GM12875 (cell line): ENCODE results near the gene ARMH4.

Experiments used
- H3K4me3 ChIP-seq: one replicate; pipeline ENCODE4 v1.5.1; 2011; ENCODE audit warnings: low read depth, low read length, control low read depth
- TF ChIP-seq, protein P1 (sequence below): IDR thresholded peaks from 2 replicates; pipeline ENCODE4 v1.5.1; 2011; ENCODE audit warnings: low read depth, mild to moderate bottlenecking, control low read depth, inconsistent platforms, low read length, moderate library complexity, borderline replicate concordance; ENCODE audit not compliant: insufficient read depth

Gene ARMH4

DNA sequence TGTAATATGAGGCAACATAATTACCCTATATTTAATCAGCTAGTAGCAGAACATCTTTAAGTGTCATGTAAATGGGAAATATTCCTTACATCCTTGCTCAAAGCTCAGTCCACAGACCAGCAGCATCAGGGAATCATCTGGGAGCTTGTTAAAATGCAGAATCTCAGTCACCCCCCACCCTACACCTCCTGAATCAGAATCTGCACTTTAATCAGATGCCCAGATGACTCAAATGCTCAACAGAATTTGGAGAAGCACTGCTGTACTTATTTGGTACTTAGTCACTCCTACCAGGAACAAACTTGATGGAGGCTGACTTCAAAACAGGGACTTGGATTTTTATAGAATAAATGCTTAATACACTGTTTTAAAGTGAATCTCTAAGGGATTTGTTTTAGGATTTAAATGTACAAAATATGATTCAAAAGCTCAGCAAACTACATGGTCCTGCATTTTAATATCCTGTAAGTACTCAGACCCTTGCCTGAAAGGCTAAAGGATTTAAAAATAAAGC is 96.5 kb downstream of the ARMH4 start:
- H3K4me3 ChIP-seq, result no peak overlapping the region
- TF ChIP-seq, protein P1, sequence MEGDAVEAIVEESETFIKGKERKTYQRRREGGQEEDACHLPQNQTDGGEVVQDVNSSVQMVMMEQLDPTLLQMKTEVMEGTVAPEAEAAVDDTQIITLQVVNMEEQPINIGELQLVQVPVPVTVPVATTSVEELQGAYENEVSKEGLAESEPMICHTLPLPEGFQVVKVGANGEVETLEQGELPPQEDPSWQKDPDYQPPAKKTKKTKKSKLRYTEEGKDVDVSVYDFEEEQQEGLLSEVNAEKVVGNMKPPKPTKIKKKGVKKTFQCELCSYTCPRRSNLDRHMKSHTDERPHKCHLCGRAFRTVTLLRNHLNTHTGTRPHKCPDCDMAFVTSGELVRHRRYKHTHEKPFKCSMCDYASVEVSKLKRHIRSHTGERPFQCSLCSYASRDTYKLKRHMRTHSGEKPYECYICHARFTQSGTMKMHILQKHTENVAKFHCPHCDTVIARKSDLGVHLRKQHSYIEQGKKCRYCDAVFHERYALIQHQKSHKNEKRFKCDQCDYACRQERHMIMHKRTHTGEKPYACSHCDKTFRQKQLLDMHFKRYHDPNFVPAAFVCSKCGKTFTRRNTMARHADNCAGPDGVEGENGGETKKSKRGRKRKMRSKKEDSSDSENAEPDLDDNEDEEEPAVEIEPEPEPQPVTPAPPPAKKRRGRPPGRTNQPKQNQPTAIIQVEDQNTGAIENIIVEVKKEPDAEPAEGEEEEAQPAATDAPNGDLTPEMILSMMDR, result no peak

- no peak overlapping the region for H3K4me3 ChIP-seq
- TF ChIP-seq, protein P1, result no peak
These were observed 97.9 kb downstream of the ARMH4 start for GRCh38 chr14:58054100-58054499.

DNA sequence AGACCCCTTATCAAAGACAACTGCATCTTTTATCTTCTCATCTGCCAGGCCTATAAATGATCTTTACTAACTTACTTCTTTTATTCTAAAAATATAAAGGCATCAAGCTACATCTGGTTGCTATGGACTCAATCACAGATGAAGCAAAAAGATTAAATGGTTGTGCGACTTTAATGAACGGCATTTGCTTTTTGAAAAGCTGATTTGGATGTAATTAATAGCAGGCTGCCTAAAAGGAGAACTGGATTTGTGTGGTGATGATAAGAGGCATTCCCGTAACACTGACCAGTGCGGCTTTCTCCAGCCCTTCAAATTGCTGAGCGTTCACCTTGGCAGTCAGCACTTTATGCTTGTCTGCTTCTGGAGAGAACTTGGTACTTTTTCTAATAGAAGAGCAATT is 103.8 kb downstream of the ARMH4 start:
- no peak overlapping the region for H3K4me3 ChIP-seq
- TF ChIP-seq, protein P1, result no peak

GRCh38 chr14:58027904-58028303 is 124.1 kb downstream of the ARMH4 start:
- TF ChIP-seq, protein P1, result no peak
- H3K4me3 ChIP-seq, result no peak overlapping the region

GRCh38 chr14:58026967-58027366 is 125.0 kb downstream of the ARMH4 start:
- H3K4me3 ChIP-seq, result no peak overlapping the region
- TF ChIP-seq, protein P1, result no peak

DNA sequence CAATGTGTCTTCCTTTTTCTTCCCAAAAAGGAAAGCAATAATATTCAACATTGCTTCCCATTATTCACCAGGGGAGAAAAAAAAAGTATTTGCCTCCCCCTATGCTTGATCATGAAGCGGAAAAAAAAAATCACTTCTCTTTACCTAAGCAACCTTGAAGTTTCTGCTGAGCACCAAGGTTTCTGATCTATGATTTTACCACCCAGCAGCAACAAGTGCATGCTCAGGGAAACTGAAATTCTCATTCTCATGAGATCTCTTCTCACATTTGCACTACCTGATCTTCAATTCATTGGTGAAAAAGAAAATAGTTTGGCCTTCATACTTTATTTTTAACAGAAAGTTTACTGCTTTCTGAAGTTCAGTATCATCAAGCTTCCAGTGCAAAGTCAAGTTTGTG is 125.8 kb downstream of the ARMH4 start:
- TF ChIP-seq, protein P1, result no peak
- no peak overlapping the region for H3K4me3 ChIP-seq

DNA sequence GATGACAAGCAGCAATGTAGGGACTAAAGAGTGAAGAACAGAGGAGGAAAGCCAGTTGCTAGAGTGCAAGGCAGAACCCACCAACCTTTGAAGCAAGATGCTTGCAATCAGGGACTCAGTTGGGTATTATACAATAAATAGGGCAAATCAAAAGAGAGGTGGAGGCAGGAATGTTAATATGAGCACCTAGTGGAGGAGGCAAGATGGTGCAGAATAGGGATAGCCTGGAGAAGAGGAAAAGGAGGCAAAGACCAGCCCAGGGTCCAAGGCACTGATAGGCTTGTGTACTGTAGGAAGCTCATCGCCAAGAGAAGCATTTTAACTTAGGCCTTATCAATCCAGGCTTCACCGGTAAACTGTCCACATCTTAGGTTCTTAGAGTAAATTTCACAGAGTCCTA is 137.2 kb downstream of the ARMH4 start:
- TF ChIP-seq, protein P1, result 0 out of 2 replicates have a peak, but pooled peaks have one; percentile 4

More for the DNA sequence above, 137.2 kb downstream of the ARMH4 start:
- no peak overlapping the region for H3K4me3 ChIP-seq
